Fibroblast of pulmonary artery (primary cell): ENCODE data around the gene TAPT1.

Source experiments
- DNase-seq: peaks from one replicate; pipeline ENCODE4 v3.0.0-alpha.2; 2010; ENCODE audit warnings: low read depth
- H3K4me3 ChIP-seq: replicated peaks from 2 replicates; pipeline ENCODE4 v1.5.1; 2011; ENCODE audit warnings: low read depth, mild to moderate bottlenecking, control low read depth, low read length, moderate library complexity
- CTCF ChIP-seq: IDR thresholded peaks from 2 replicates; pipeline ENCODE4 v1.5.1; 2011; ENCODE audit warnings: mild to moderate bottlenecking, control low read depth, low read length, inconsistent platforms; ENCODE audit errors: missing control alignments

TAPT1 gene

GRCh38 chr4:16118090-16118489, 108.2 kb downstream of the TAPT1 start:
- TF ChIP-seq CTCF, result no peak
- no peak overlapping the region for H3K4me3 ChIP-seq
- no peak for DNase-seq

GRCh38 chr4:16117164-16117563, 109.1 kb downstream of the TAPT1 start:
- no peak overlapping the region for H3K4me3 ChIP-seq
- no peak for TF ChIP-seq CTCF
- no peak for DNase-seq

- no peak overlapping the region for H3K4me3 ChIP-seq
- no peak for TF ChIP-seq CTCF
- DNase-seq, result no peak
Measured at GRCh38 chr4:16116493-16116990, 109.7 kb downstream of the TAPT1 start.

GRCh38 chr4:16116019-16116418, 110.3 kb downstream of the TAPT1 start:
- no peak overlapping the region for H3K4me3 ChIP-seq
- no peak for DNase-seq
- no peak for TF ChIP-seq CTCF

- H3K4me3 ChIP-seq, result no peak overlapping the region
- DNase-seq, result no peak
- TF ChIP-seq CTCF, result no peak
Measured at GRCh38 chr4:16114546-16114945, 111.7 kb downstream of the TAPT1 start.

- no peak for TF ChIP-seq CTCF
- no peak for DNase-seq
- no peak overlapping the region for H3K4me3 ChIP-seq
Measured at GRCh38 chr4:16113741-16114140, 112.5 kb downstream of the TAPT1 start.

- no peak overlapping the region for H3K4me3 ChIP-seq
- no peak for TF ChIP-seq CTCF
Measured at GRCh38 chr4:16111533-16111932, 114.7 kb downstream of the TAPT1 start.

More at GRCh38 chr4:16111533-16111932, 114.7 kb downstream of the TAPT1 start:
- no peak for DNase-seq
